ENCODE data around the gene MTARC1. TPM values are rescaled to one million over a fixed set of nuclear protein-coding genes. Genes with fewer than 3 reads are reported as not detected.

MTARC1 gene
- total and polyA plus RNA-seq, 2 donors (not counting 1 experiment from before 2014, with no cell fraction given) = 0.49 to 2.9 TPM

- TF ChIP-seq EZH2 (IDR thresholded peaks at IDR 0.05; ENCODE audit: borderline replicate concordance, insufficient read depth, low read depth, low read length, poor library complexity, severe bottlenecking) = no peak
- TF ChIP-seq, protein P1, sequence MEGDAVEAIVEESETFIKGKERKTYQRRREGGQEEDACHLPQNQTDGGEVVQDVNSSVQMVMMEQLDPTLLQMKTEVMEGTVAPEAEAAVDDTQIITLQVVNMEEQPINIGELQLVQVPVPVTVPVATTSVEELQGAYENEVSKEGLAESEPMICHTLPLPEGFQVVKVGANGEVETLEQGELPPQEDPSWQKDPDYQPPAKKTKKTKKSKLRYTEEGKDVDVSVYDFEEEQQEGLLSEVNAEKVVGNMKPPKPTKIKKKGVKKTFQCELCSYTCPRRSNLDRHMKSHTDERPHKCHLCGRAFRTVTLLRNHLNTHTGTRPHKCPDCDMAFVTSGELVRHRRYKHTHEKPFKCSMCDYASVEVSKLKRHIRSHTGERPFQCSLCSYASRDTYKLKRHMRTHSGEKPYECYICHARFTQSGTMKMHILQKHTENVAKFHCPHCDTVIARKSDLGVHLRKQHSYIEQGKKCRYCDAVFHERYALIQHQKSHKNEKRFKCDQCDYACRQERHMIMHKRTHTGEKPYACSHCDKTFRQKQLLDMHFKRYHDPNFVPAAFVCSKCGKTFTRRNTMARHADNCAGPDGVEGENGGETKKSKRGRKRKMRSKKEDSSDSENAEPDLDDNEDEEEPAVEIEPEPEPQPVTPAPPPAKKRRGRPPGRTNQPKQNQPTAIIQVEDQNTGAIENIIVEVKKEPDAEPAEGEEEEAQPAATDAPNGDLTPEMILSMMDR (IDR thresholded peaks at IDR 0.05) = no peak
- H3K4me1 ChIP-seq (ENCODE audit: control insufficient read depth in 2 of 2, insufficient read depth in 2 of 2, low read length in 2 of 2) = peaks cover 21% of the 10 kb centered on the region in 2 donors
- H3K27me3 ChIP-seq (replicated peaks in 1 of 4; ENCODE audit: control extremely low read depth in 1 of 4, control insufficient read depth in 3 of 4, insufficient read depth in 4 of 4, low read length in 3 of 4) = peaks cover 0 to 2% (median 0%) of the 10 kb centered on the region in 4 experiments
- no peak overlapping the region for H3K4me2 ChIP-seq (replicated peaks; ENCODE audit: low read depth, low read length, poor library complexity, severe bottlenecking)
- H3K36me3 ChIP-seq (replicated peaks in 1 of 2; ENCODE audit: control extremely low read depth in 1 of 2, control insufficient read depth in 1 of 2, extremely low read depth in 1 of 2, insufficient read depth in 2 of 2, low read length in 1 of 2) = no peaks in the 10 kb centered on the region
- Mint-ChIP-seq H3K27ac (no peak overlapping the region), H3K4me3 (no peak overlapping the region), H3K4me1 (peaks cover 51% of the 10 kb centered on the region), H3K9me3 (ENCODE audit: insufficient read depth) (no peaks in the 10 kb centered on the region), H3K27me3 (no peaks in the 10 kb centered on the region)
- H3K9me3 ChIP-seq (ENCODE audit: control extremely low read depth in 1 of 3, control insufficient read depth in 2 of 3, insufficient read depth in 1 of 3, low read length in 2 of 3) = no peaks in the 10 kb centered on the region
- CTCF ChIA-PET = interaction anchor here (0.7 to 7.1 kb wide), 10 partner anchors 10 to 1182 kb away, joined by 3 to 65 read pairs (median 4); partner anchors contain the start of gene MTARC1
- POLR2A ChIA-PET = no interaction called here
- no peaks in the 10 kb centered on the region for H4K20me1 ChIP-seq (ENCODE audit: control insufficient read depth, insufficient read depth, low read length, poor library complexity, severe bottlenecking)
- ATAC-seq (ENCODE audit: low read depth) (no peak), DNase-seq (no peak)
- no peaks in the 10 kb centered on the region for H3K79me2 ChIP-seq (ENCODE audit: control insufficient read depth, insufficient read depth, low read length)
- WGBS (ENCODE audit: insufficient coverage) = no CpG with 5 or more reads among the region's 4 CpGs
- H3K4me3 ChIP-seq (ENCODE audit: control extremely low read depth in 1 of 5, extremely low read depth in 1 of 5, insufficient read depth in 1 of 5, low read depth in 2 of 5, low read length in 4 of 5) = no peak overlapping the region
- no peak overlapping the region for H3K9ac ChIP-seq (ENCODE audit: low read length)
- intact Hi-C loops (cut with micrococcal nuclease) = loop anchor here (10.0 kb wide), 1 partner anchor 658 kb away; no protein-coding TSS in a partner anchor
- H2AFZ ChIP-seq (ENCODE audit: insufficient read depth, low read depth, low read length, poor library complexity, severe bottlenecking) = no peak overlapping the region
- no peak overlapping the region for H3K27ac ChIP-seq (ENCODE audit: low read length in 2 of 2)
Observed at GRCh38 chr1:220772846-220773245, 13.9 kb upstream of the MTARC1 start.

DNA sequence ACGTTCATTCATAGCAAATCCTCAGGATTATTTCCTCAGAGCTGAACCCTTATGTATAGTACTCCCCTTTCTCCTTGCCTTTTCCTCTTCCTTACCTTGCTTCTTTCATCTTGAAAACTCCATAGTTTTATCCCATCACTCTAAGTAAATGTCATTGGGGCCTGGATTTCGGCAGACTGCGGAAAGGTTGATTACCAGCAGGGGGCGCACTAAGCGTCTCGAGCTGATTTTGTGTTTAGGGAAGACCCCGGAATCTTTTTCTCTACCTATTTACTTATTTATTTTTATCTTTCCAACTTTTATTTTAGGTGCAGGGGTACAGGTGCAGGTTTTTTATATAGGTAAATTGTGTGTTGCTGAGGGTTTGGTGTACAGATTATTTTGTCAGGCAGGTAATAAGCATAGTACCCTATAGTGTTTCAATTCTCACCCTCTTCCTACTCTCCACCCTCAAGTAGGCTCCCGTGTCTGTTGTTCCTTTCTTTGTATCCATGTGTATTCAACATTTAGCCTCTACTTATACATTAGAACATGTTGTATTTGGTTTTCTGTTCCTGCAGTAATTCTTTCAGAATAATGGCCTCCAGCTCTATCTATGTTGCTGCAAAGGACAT lies 11.4 kb upstream of the MTARC1 start:
- CTCF ChIA-PET = interaction anchor here (0.6 to 7.1 kb wide), 24 partner anchors 12 to 1132 kb away, joined by 3 to 65 read pairs (median 5); partner anchors contain the start of genes C1orf115, MTARC1 and MTARC2
- H3K27ac ChIP-seq (ENCODE audit: low read length in 2 of 2) = no peak overlapping the region
- no peak for TF ChIP-seq EZH2 (IDR thresholded peaks at IDR 0.05; ENCODE audit: borderline replicate concordance, insufficient read depth, low read depth, low read length, poor library complexity, severe bottlenecking)
- TF ChIP-seq, protein P1 (IDR thresholded peaks at IDR 0.05) = peak; percentile 91
- peak overlapping the region; percentile 19 for H3K4me2 ChIP-seq (replicated peaks; ENCODE audit: low read depth, low read length, poor library complexity, severe bottlenecking)
- ATAC-seq (ENCODE audit: low read depth) = no peak
- H3K27me3 Mint-ChIP-seq = no peaks in the 10 kb centered on the region
- H3K9me3 Mint-ChIP-seq (ENCODE audit: insufficient read depth) = no peaks in the 10 kb centered on the region
- no peaks in the 10 kb centered on the region for H3K79me2 ChIP-seq (ENCODE audit: control insufficient read depth, insufficient read depth, low read length)
- H4K20me1 ChIP-seq (ENCODE audit: control insufficient read depth, insufficient read depth, low read length, poor library complexity, severe bottlenecking) = no peaks in the 10 kb centered on the region
- H3K9ac ChIP-seq (ENCODE audit: low read length) = no peak overlapping the region
- no peak overlapping the region for H2AFZ ChIP-seq (ENCODE audit: insufficient read depth, low read depth, low read length, poor library complexity, severe bottlenecking)
- POLR2A ChIA-PET = interaction anchor here (1.0 kb wide), 1 partner anchor 27 kb away, joined by 3 read pairs; the partner anchor contains the start of gene MTARC2
- DNase-seq = peak; percentile 63
- 40% methylated on average over 1 of the region's 8 CpGs for WGBS (ENCODE audit: insufficient coverage)
- H3K4me1 ChIP-seq (ENCODE audit: control insufficient read depth in 2 of 2, insufficient read depth in 2 of 2, low read length in 2 of 2) = peaks cover 10 to 11% of the 10 kb centered on the region in 2 donors
- H3K27ac Mint-ChIP-seq = peak overlapping the region; percentile 44
- no peaks in the 10 kb centered on the region for H3K9me3 ChIP-seq (ENCODE audit: control extremely low read depth in 1 of 3, control insufficient read depth in 2 of 3, insufficient read depth in 1 of 3, low read length in 2 of 3)
- H3K27me3 ChIP-seq (replicated peaks in 1 of 4; ENCODE audit: control extremely low read depth in 1 of 4, control insufficient read depth in 3 of 4, insufficient read depth in 4 of 4, low read length in 3 of 4) = peaks cover 0 to 2% (median 0%) of the 10 kb centered on the region in 4 experiments
- H3K4me1 Mint-ChIP-seq = peaks cover 31% of the 10 kb centered on the region
- no peak overlapping the region for H3K4me3 ChIP-seq (ENCODE audit: control extremely low read depth in 1 of 5, extremely low read depth in 1 of 5, insufficient read depth in 1 of 5, low read depth in 2 of 5, low read length in 4 of 5)
- no peaks in the 10 kb centered on the region for H3K36me3 ChIP-seq (replicated peaks in 1 of 2; ENCODE audit: control extremely low read depth in 1 of 2, control insufficient read depth in 1 of 2, extremely low read depth in 1 of 2, insufficient read depth in 2 of 2, low read length in 1 of 2)
- no peak overlapping the region for H3K4me3 Mint-ChIP-seq
- intact Hi-C loops (cut with micrococcal nuclease) = loop anchor here (5.0 to 10.0 kb wide), 3 partner anchors 248 to 783 kb away; partner anchors contain the start of gene MARK1

Data from B cell (primary cell).